Measurements from ENCODE around the gene CC2D1A.

Gene CC2D1A

DNA sequence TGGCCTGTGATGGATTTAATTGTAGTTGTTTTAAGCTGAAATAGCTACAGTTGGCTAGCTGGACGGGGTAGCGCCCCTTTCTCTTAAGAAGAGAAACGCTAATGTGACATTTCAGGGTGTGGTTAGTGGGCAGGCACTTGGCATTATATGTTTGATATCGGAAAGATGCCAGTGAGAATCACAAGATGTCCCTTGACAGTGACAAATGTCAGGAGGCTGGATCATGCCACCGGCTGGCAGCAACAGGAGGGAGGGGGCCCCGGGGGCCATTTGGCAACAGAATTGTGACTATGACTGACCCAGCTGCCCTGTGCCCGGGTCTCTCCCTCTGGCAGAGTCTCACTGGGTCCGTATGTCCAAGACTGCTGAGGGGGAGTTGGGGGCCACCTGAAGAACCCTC is 51.0 kb downstream of the CC2D1A start:
- peaks cover 76% of the 10 kb centered on the region for H3K36me3 ChIP-seq (ENCODE audit: control insufficient read depth, insufficient read depth, low read length)
- no peaks in the 10 kb centered on the region for H3K27me3 ChIP-seq (ENCODE audit: control insufficient read depth, insufficient read depth, low read length)
- H3K4me1 ChIP-seq (ENCODE audit: control insufficient read depth, insufficient read depth, low read length) = peaks cover 4% of the 10 kb centered on the region; the same call in 1 of the 2 replicates
- no peaks in the 10 kb centered on the region for H3K9me3 ChIP-seq (ENCODE audit: control insufficient read depth, insufficient read depth, low read length)
- no peak overlapping the region for H3K4me3 ChIP-seq (ENCODE audit: low read depth, low read length)
- no peak overlapping the region for H3K27ac ChIP-seq (ENCODE audit: low read depth, low read length)
- H3K9ac ChIP-seq (ENCODE audit: low read depth, low read length) = no peak overlapping the region

DNA sequence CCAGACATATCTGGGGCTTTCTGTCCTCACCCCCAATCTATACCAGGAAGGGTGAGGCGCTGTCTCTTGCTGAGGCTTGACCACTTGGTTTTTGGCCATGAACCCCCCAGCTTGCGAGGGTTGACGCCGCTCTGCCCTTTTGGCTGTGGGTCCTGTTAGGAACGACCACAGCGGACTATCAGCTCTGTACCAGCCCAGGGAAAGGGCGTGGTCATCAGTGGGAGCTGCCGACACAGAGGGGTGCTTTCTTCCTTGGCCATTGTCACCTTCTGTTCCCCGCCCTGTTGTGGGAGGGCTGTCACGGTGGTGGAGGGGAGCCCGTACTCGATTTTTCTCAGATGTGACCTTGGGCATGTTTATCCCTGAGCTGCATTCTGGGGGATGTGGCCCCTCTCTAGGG is 52.0 kb downstream of the CC2D1A start:
- Histone ChIP-seq H3K27me3 (ENCODE audit: control insufficient read depth, insufficient read depth, low read length) (no peaks in the 10 kb centered on the region; the same call in 1 of the 2 replicates), H3K36me3 (ENCODE audit: control insufficient read depth, insufficient read depth, low read length) (peaks cover 76% of the 10 kb centered on the region), H3K9me3 (ENCODE audit: control insufficient read depth, insufficient read depth, low read length) (no peaks in the 10 kb centered on the region), H3K9ac (ENCODE audit: low read depth, low read length) (no peak overlapping the region), H3K27ac (ENCODE audit: low read depth, low read length) (no peak overlapping the region), H3K4me1 (ENCODE audit: control insufficient read depth, insufficient read depth, low read length) (peaks cover 4% of the 10 kb centered on the region; the same call in 1 of the 2 replicates), H3K4me3 (ENCODE audit: low read depth, low read length) (no peak overlapping the region)

- Histone ChIP-seq H3K27ac (ENCODE audit: low read depth, low read length) (no peak overlapping the region), H3K36me3 (ENCODE audit: control insufficient read depth, insufficient read depth, low read length) (peaks cover 70% of the 10 kb centered on the region), H3K4me1 (ENCODE audit: control insufficient read depth, insufficient read depth, low read length) (no peaks in the 10 kb centered on the region), H3K9me3 (ENCODE audit: control insufficient read depth, insufficient read depth, low read length) (no peaks in the 10 kb centered on the region), H3K9ac (ENCODE audit: low read depth, low read length) (no peak overlapping the region), H3K27me3 (ENCODE audit: control insufficient read depth, insufficient read depth, low read length) (peaks cover 3% of the 10 kb centered on the region; the same call in 1 of the 2 replicates), H3K4me3 (ENCODE audit: low read depth, low read length) (no peak overlapping the region)
These were observed 53.4 kb downstream of the CC2D1A start for GRCh38 chr19:13959141-13959961.

DNA sequence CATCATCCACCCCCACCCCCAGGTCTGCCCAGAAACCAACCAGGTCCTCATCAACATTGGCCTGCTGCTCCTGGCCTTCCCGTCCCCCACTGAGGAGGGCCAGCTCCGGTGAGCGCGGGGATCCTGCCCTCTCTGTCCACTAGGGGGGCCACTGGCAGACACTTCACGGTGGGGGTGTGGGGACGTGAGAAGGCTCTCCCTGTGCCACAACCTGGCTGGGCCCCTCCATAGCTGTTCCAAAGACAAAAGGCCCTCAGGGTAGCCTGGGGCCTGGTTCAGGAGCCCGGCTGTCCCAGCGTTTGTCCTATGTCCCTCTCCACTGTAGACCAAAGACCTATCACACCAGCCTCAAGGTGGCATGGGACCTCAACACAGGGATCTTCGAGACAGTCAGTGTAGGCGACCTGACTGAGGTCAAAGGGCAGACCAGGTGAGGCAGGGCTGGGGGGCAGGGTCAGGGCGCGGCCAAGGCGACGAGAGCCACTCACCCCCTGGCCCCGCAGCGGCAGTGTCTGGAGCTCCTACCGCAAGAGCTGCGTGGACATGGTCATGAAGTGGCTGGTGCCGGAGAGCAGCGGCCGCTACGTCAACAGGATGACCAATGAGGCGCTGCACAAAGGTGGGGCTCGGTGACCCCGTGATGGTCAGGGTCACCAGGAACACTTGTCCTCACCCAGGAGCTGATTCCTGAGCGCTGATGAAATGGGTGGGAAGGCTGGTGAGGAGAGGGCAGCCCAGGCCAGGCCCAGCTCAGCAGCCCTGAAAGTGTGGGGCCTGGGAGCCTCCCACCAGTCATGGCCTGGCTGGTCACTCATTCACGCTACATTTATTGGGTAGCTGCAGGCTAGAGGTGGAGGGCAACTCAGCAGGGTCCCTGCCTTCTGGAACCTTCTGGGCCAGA is 54.2 kb downstream of the CC2D1A start:
- no peaks in the 10 kb centered on the region for H3K9me3 ChIP-seq (ENCODE audit: control insufficient read depth, insufficient read depth, low read length)
- H3K36me3 ChIP-seq (ENCODE audit: control insufficient read depth, insufficient read depth, low read length) = peaks cover 68% of the 10 kb centered on the region
- H3K27ac ChIP-seq (ENCODE audit: low read depth, low read length) = no peak overlapping the region
- H3K9ac ChIP-seq (ENCODE audit: low read depth, low read length) = no peak overlapping the region
- peaks cover 3% of the 10 kb centered on the region; the same call in 1 of the 2 replicates for H3K27me3 ChIP-seq (ENCODE audit: control insufficient read depth, insufficient read depth, low read length)
- H3K4me1 ChIP-seq (ENCODE audit: control insufficient read depth, insufficient read depth, low read length) = no peaks in the 10 kb centered on the region
- H3K4me3 ChIP-seq (ENCODE audit: low read depth, low read length) = no peak overlapping the region

DNA sequence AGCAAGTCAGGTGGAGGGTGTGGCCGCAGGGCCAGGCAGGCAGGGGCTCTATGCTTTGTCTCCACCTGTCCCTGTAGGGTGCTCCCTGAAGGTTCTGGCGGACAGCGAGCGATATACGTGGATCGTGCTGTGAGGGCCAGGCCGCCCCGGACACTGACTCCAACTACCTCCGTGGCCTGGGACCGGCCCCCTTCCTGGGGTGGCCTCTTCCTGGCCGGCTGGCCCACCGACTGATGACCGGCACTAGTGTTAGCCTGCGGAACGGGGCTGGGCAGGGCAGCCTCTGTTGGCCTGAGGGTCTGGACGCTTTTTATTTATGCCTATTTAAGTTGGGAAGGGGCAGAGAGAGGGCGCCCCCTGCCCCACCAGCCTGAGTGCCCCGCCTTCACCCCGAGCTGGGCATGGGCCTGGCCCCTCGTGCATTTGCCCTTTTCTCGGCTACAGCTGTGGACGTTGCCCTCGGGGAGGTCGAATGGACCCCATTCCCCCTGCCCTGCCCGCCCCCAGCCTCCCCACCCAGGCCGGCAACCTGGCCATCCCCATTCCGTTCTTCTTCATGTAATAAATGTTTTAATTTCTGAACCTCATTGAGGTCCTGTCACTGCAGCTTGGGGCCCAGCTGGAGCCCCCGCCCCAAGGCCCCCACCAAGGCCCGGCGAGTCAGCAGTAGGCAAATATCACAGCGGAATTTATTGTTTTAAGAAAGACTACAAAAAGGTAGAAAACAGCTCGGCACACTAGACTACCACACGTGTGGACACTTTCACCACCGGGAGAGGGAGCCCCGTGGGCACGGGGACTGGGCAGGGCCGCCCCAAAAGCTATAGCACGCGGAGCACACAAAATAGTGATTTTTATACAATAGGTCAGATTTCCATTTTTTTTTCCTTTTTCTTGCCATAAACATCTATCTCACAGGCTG is 55.1 kb downstream of the CC2D1A start:
- Histone ChIP-seq H3K27me3 (ENCODE audit: control insufficient read depth, insufficient read depth, low read length) (peaks cover 3% of the 10 kb centered on the region; the same call in 1 of the 2 replicates), H3K9ac (ENCODE audit: low read depth, low read length) (no peak overlapping the region), H3K9me3 (ENCODE audit: control insufficient read depth, insufficient read depth, low read length) (no peaks in the 10 kb centered on the region), H3K27ac (ENCODE audit: low read depth, low read length) (no peak overlapping the region), H3K4me3 (ENCODE audit: low read depth, low read length) (no peak overlapping the region), H3K4me1 (ENCODE audit: control insufficient read depth, insufficient read depth, low read length) (no peaks in the 10 kb centered on the region), H3K36me3 (ENCODE audit: control insufficient read depth, insufficient read depth, low read length) (peaks cover 63% of the 10 kb centered on the region)

- peaks cover 62% of the 10 kb centered on the region for H3K36me3 ChIP-seq (ENCODE audit: control insufficient read depth, insufficient read depth, low read length)
- no peaks in the 10 kb centered on the region for H3K9me3 ChIP-seq (ENCODE audit: control insufficient read depth, insufficient read depth, low read length)
- H3K27ac ChIP-seq (ENCODE audit: low read depth, low read length) = peak overlapping the region; percentile 35
- H3K27me3 ChIP-seq (ENCODE audit: control insufficient read depth, insufficient read depth, low read length) = peaks cover 3% of the 10 kb centered on the region; the same call in 1 of the 2 replicates
- H3K4me1 ChIP-seq (ENCODE audit: control insufficient read depth, insufficient read depth, low read length) = no peaks in the 10 kb centered on the region
- H3K9ac ChIP-seq (ENCODE audit: low read depth, low read length) = no peak overlapping the region
- H3K4me3 ChIP-seq (ENCODE audit: low read depth, low read length) = peak overlapping the region; percentile 65; the same call in 1 of the 2 replicates
These were observed 56.1 kb downstream of the CC2D1A start for GRCh38 chr19:13961826-13962698.

GRCh38 chr19:13962699-13963602 is 57.0 kb downstream of the CC2D1A start:
- Histone ChIP-seq H3K9me3 (ENCODE audit: control insufficient read depth, insufficient read depth, low read length) (no peaks in the 10 kb centered on the region), H3K36me3 (ENCODE audit: control insufficient read depth, insufficient read depth, low read length) (peaks cover 60% of the 10 kb centered on the region), H3K4me1 (ENCODE audit: control insufficient read depth, insufficient read depth, low read length) (no peaks in the 10 kb centered on the region), H3K27ac (ENCODE audit: low read depth, low read length) (no peak overlapping the region), H3K27me3 (ENCODE audit: control insufficient read depth, insufficient read depth, low read length) (peaks cover 3% of the 10 kb centered on the region; the same call in 1 of the 2 replicates), H3K9ac (ENCODE audit: low read depth, low read length) (0 out of 2 replicates have a peak overlapping the region, but pooled peaks have one; percentile 63), H3K4me3 (ENCODE audit: low read depth, low read length) (peak overlapping the region; percentile 65)

GRCh38 chr19:13963603-13964105 is 57.7 kb downstream of the CC2D1A start:
- peaks cover 60% of the 10 kb centered on the region for H3K36me3 ChIP-seq (ENCODE audit: control insufficient read depth, insufficient read depth, low read length)

DNA sequence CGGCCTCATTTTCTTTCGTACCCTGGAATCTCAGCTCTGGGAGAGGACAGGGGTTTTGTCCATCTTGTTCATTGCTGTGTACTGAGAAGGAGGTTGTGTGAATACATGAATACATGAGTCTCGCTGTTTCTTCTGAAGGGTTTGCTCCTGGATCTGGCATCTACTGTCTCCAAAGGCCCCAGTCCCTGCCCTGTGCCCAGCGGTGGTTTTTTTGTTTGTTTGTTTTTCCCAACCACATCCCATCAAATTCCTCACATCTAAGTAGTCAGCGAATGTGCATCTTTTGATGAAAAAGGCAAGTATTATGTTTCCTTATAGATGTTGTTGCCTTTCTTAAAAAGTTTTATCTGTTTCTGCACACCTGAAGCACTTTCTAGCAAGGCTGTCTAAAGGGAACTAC is 58.8 kb downstream of the CC2D1A start:
- peaks cover 58% of the 10 kb centered on the region for H3K36me3 ChIP-seq (ENCODE audit: control insufficient read depth, insufficient read depth, low read length)
- no peaks in the 10 kb centered on the region for H3K9me3 ChIP-seq (ENCODE audit: control insufficient read depth, insufficient read depth, low read length)
- H3K4me3 ChIP-seq (ENCODE audit: low read depth, low read length) = no peak overlapping the region
- no peaks in the 10 kb centered on the region for H3K4me1 ChIP-seq (ENCODE audit: control insufficient read depth, insufficient read depth, low read length)
- H3K27ac ChIP-seq (ENCODE audit: low read depth, low read length) = no peak overlapping the region
- H3K27me3 ChIP-seq (ENCODE audit: control insufficient read depth, insufficient read depth, low read length) = peaks cover 3% of the 10 kb centered on the region; the same call in 1 of the 2 replicates
- H3K9ac ChIP-seq (ENCODE audit: low read depth, low read length) = no peak overlapping the region

More at GRCh38 chr19:13963603-13964105, 57.7 kb downstream of the CC2D1A start:
- Histone ChIP-seq H3K9me3 (ENCODE audit: control insufficient read depth, insufficient read depth, low read length) (no peaks in the 10 kb centered on the region), H3K4me3 (ENCODE audit: low read depth, low read length) (peak overlapping the region; percentile 65), H3K9ac (ENCODE audit: low read depth, low read length) (0 out of 2 replicates have a peak overlapping the region, but pooled peaks have one; percentile 63), H3K4me1 (ENCODE audit: control insufficient read depth, insufficient read depth, low read length) (no peaks in the 10 kb centered on the region), H3K27ac (ENCODE audit: low read depth, low read length) (no peak overlapping the region), H3K27me3 (ENCODE audit: control insufficient read depth, insufficient read depth, low read length) (peaks cover 3% of the 10 kb centered on the region; the same call in 1 of the 2 replicates)
